HFF-Myc (cell line): Measurements from ENCODE around the gene RUBCN.
"Not testable (repeated sequence)": the region's sequence is repeated elsewhere in the genome, so short reads cannot be mapped to it uniquely, and the experiment has no call there.

Source experiments
- DNase-seq: peaks from one replicate; pipeline ENCODE4 v3.0.0-alpha.2; 2011; ENCODE audit warnings: low read depth; ENCODE audit errors: extremely low read depth
- H3K4me3 ChIP-seq: replicated peaks from 2 replicates; pipeline ENCODE4 v1.5.1; 2011; ENCODE audit warnings: low read depth, mild to moderate bottlenecking, control low read depth, low read length
- TF ChIP-seq, protein P1 (sequence below): IDR thresholded peaks from 2 replicates; pipeline ENCODE4 v1.5.1; 2012; ENCODE audit warnings: mild to moderate bottlenecking, low read depth, low read length, control low read depth; ENCODE audit errors: missing control alignments

Gene RUBCN

DNA sequence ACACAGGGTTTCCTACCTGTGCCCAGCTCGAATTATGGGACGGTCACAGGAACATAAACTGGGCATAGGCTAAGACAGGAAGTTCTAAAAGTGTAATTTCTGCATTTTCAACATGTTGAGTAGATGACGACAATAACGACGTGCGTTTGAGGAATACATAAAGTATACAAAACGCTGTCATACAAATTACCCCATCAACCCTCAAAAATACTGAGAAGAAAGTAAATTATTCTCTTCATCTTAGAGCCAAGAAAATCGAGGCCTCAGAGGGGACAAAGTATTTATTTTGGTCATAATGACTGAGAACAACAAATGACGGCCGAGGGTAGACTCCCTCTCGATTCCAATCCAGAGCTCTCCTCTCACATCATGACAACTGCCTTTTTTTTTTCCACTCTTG, 60.8 kb downstream of the RUBCN start:
- DNase-seq: no peak
- TF ChIP-seq, protein P1, sequence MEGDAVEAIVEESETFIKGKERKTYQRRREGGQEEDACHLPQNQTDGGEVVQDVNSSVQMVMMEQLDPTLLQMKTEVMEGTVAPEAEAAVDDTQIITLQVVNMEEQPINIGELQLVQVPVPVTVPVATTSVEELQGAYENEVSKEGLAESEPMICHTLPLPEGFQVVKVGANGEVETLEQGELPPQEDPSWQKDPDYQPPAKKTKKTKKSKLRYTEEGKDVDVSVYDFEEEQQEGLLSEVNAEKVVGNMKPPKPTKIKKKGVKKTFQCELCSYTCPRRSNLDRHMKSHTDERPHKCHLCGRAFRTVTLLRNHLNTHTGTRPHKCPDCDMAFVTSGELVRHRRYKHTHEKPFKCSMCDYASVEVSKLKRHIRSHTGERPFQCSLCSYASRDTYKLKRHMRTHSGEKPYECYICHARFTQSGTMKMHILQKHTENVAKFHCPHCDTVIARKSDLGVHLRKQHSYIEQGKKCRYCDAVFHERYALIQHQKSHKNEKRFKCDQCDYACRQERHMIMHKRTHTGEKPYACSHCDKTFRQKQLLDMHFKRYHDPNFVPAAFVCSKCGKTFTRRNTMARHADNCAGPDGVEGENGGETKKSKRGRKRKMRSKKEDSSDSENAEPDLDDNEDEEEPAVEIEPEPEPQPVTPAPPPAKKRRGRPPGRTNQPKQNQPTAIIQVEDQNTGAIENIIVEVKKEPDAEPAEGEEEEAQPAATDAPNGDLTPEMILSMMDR: no peak
- no peak overlapping the region for H3K4me3 ChIP-seq

DNA sequence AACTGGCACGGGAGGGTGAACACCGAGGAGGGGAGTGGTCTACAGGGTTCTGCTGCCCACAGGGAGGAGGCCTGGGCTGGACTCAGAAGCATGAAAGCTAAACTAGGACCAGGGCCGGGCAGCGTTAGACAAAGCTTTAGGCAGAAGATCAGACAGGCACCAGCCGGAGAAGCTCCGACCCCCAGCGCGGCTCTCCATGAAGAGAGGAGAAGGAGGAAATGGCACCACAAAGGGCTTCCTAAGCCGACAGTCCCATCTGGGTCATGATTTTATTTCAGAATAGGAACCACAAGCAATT, 61.2 kb downstream of the RUBCN start:
- TF ChIP-seq, protein P1: no peak
- DNase-seq: no peak
- no peak overlapping the region for H3K4me3 ChIP-seq

DNA sequence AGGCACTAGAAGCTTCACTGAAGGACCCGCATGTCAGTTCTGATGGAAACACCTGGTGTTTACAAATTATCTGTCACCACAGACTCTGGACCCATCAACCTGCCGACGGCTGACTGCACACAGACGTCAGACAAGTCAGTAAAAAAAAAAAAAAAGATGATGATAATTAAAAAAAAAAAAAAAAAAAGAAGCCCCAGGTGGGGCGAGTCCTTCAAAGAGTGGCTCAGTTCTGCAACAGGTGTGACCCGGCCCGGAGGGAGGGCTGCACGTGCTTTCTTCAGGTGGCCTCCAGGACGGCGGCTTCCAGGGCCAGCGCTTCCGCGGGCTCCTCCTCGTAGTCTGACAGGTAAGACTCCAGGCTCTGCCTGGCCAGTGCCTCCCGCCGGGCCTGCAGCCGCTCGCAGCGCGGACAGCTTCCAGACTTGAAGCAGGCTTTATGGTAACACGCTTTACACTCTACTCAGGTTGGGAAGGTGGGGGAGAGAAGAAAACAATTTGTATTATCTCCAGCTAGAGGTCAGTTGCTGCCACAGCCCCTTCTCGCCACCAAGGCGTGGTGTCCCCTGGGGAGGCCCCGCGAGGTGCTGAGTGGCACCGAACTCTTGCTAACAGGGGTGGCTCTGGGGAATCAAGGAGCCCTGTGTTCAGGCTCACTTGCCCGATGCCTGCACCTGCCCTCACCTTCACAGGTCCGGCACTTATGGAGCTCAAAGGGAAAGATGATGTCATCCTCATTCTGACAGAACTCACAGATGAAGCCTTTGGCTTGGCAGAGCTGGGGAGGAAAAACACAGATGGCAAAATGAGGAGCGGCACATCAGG, 61.8 kb downstream of the RUBCN start:
- no peak for DNase-seq
- TF ChIP-seq, protein P1: no peak
- H3K4me3 ChIP-seq: no peak overlapping the region

DNA sequence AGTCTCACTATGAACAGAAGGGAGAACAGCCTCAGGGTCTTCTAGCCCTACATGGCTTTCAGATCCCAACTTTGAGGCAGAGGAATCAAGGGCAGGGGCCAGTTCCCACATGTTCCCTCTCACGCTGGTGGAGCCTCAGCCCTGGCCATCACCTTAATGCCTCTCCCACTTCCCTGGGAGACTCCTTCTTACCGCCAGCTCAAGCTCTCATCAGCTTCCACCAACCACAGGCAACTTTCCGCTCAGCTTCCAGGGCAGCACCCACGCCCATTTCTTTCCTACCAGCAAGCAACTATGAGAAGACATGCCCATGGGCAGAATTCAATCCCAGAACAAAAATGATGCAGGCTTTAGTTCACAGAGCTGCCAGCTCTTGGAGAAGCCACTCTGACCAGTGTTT, 63.5 kb downstream of the RUBCN start:
- no peak overlapping the region for H3K4me3 ChIP-seq
- no peak for DNase-seq
- TF ChIP-seq, protein P1: no peak

DNA sequence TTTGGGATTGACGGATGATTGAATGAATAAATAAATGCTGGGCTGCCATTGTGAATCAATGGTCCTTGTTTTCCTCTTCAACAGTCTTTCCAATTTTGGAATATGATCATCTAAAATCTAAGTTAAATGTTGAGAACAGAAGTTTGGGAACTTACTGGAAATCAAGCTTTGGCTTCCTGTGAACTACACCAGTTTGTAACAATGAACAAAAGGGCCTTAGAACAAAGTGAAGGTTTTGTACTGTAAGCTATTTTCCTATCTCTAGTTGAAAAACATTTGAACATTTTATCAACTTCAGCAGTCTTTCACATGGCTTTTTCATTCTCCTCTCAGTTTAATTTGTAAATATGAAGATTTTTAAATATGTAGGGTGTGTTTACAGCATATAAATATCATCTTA, 66.3 kb downstream of the RUBCN start:
- TF ChIP-seq, protein P1: no peak
- DNase-seq: no peak
- no peak overlapping the region for H3K4me3 ChIP-seq

DNA sequence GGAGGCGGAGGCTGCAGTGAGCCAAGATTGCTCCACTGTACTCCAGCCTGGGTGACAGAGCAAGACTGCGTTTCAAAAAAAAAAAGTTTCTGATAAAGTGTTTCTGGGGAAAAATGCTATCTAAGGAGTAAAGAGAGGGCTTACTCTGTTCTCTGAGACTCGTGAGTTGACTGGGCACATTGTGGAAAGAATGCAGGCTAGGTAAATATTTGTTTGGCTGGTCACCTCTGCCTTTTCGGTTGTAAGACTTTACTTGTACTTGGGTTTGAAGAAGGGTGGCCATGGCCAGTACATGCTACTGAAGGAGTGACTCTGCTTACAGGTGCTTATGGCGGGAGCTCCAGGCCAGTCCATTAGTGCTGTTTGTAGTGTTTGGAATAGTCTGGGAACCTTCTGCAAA, 68.7 kb downstream of the RUBCN start:
- TF ChIP-seq, protein P1: no peak
- H3K4me3 ChIP-seq: no peak overlapping the region
- no peak for DNase-seq

DNA sequence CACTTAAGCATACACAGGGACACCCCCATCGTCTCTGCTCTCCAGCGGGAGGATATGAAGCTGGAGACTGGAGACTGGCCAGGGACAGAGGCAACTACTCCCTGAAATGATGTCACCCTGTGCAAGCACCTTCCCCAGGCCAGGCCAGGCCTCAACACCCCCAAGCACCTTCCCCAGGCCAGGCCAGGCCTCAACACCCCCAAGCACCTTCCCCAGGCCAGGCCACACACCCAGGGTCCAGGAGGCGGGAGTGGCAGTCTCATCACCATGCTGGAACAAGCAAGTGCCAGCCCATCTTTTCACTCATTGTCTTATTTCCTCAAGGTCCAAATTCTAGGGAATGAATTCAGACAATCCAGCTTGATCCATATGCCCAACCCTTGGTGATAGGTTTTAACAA, 69.4 kb downstream of the RUBCN start:
- not testable (repeated sequence) for DNase-seq, H3K4me3 ChIP-seq

DNA sequence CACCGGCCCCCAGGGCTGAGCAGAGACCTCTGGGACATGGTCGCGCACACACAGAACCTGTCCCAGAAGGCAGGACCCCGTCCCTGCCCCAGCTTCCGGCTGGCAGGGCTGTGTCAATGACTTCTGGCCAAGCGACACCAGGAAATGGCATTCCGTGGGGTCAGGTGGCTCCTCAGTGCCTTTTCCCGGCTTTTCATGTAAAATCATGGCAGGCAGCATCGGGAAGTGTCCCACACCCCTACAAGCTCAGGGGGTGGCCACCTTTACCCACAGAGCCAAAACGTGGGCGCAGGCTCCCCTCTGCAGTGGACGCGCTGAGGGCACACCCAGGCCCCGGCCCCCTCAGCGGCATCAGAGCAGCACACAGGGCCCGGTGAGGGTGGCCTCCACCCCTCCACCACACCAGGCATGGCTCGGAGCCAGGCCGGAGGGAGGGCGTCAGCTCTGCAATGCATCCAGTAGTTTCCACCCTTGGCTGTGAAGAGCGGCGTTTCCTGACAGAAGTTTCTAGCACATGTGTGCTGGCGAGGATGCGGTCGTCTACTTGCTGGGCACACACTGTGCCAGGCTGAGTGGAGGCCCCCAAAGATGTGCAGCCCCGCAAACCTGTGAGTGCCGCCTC, 70.4 kb downstream of the RUBCN start:
- DNase-seq, H3K4me3 ChIP-seq: not testable (repeated sequence)

DNA sequence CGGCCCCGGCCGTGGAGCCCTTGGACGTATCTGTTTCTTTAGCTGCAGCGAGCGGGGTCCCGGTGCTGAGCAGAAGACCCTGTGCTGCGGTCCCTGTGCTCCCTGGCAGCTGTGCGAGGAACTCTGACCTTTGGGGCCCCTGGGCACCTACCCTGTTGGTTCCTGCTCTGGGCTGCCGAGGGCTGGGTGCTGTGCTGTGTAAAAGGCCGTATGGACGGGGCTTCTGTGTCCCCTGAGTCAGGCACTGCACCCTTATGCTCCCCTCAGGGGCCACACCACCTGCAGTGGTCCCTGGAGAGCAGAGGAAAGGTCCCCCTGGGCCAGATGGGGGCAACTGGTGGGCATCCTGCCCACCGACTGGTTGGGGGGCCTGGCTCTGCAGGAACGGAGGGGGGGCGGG, 71.2 kb downstream of the RUBCN start:
- not testable (repeated sequence) for DNase-seq

DNA sequence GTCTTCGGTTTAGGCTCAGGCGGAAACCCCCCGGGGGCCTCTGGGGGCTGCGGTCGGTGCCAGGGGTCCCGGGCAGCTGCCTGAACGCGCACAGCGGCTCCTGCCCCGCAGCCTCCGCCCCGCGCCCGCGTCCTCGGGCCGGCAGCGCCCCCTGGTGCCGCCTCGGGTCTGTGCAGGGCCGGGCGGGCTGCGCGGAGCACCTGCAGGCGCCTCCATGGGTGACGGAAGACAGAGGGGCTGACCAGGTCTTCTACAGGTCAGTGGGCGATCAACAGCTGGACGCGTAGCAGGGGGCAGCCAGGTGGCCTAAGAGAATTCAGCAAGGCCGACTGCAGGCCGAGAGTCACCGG, 71.6 kb downstream of the RUBCN start:
- not testable (repeated sequence) for H3K4me3 ChIP-seq, DNase-seq

More for the DNA sequence above, 71.2 kb downstream of the RUBCN start:
- not testable (repeated sequence) for H3K4me3 ChIP-seq

DNA sequence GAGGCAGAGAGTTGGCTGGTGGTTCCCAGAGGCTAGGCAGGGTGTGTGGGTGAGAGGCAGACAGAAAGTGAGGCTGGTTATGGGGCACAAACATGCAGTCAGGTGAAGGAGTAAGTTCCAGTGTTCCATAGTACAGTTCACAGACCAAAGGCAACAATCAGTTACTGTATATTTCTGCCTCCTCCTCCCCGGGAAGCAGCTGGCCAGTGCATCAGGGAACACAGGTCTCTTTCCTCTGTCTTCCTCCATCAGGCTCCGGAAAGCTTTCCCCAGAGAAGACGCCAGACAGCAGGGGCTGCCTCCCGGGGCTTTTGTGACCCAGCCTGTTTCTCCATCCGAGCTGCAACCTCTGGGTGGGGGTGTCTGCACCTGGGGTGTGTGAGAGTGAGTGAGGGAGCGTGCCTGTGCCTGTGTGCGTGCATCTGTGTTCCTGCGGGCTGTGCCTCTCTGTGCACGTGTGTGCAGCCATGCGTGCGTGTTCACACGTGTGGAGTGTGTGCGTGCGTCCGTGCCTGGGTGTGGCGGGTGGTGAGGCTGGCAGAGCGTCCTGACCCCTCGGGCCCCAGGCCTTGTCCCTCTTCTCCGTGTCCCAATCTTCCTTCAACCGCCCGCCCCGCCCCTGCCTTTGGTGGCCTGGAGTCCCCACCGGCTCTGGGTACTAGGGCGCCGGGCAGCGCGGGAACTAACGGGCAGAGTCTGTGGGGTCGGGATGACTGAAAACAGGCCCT, 72.1 kb downstream of the RUBCN start:
- not testable (repeated sequence) for DNase-seq, H3K4me3 ChIP-seq
